NCI-H345 (cell line): ENCODE data around the gene LRRC25.
A peak's percentile ranks its signal among the peaks of the same experiment; 100 is the strongest.
"Not testable (repeated sequence)": the region's sequence is repeated elsewhere in the genome, so short reads cannot be mapped to it uniquely, and the experiment has no call there.

Experiments
- DNase-seq: peaks from one replicate; lab custom pipeline; 2025; lab: John Stamatoyannopoulos, UW

The LRRC25 gene

GRCh38 chr19:18379803-18380747 lies 17.3 kb downstream of the LRRC25 start:
- peak; percentile 27 for DNase-seq

- DNase-seq: peak; percentile 29
These were observed 20.4 kb downstream of the LRRC25 start for GRCh38 chr19:18377026-18377425.

GRCh38 chr19:18373892-18374629 lies 23.4 kb downstream of the LRRC25 start:
- DNase-seq: peak; percentile 69

GRCh38 chr19:18373407-18373891 lies 24.0 kb downstream of the LRRC25 start:
- DNase-seq: no peak

GRCh38 chr19:18368504-18369222 lies 28.8 kb downstream of the LRRC25 start:
- DNase-seq: no peak

GRCh38 chr19:18366021-18366435 lies 31.4 kb downstream of the LRRC25 start:
- no peak for DNase-seq

GRCh38 chr19:18364826-18365528 lies 32.4 kb downstream of the LRRC25 start:
- DNase-seq: peak; percentile 66

GRCh38 chr19:18364277-18364825 lies 33.1 kb downstream of the LRRC25 start:
- DNase-seq: not testable (repeated sequence)

- no peak for DNase-seq
These were observed 33.6 kb downstream of the LRRC25 start for GRCh38 chr19:18363787-18364186.

GRCh38 chr19:18362934-18363542 lies 34.4 kb downstream of the LRRC25 start:
- DNase-seq: no peak

GRCh38 chr19:18361646-18362045 lies 35.8 kb downstream of the LRRC25 start:
- no peak for DNase-seq

- no peak for DNase-seq
These were observed 40.4 kb downstream of the LRRC25 start for GRCh38 chr19:18357041-18357440.

- not testable (repeated sequence) for DNase-seq
These were observed 42.7 kb downstream of the LRRC25 start for GRCh38 chr19:18354743-18355142.

GRCh38 chr19:18353378-18354005 lies 43.9 kb downstream of the LRRC25 start:
- DNase-seq: no peak

- DNase-seq: no peak
These were observed 45.9 kb downstream of the LRRC25 start for GRCh38 chr19:18351544-18351943.

GRCh38 chr19:18350490-18350889 lies 46.9 kb downstream of the LRRC25 start:
- no peak for DNase-seq

GRCh38 chr19:18349524-18350128 lies 47.8 kb downstream of the LRRC25 start:
- peak; percentile 8 for DNase-seq

GRCh38 chr19:18348818-18349339 lies 48.5 kb downstream of the LRRC25 start:
- DNase-seq: not testable (repeated sequence)

- DNase-seq: no peak
These were observed 49.3 kb downstream of the LRRC25 start for GRCh38 chr19:18348171-18348570.

- DNase-seq: no peak
These were observed 51.3 kb downstream of the LRRC25 start for GRCh38 chr19:18346091-18346490.
